ENCODE data around the gene CAT.

GRCh38 chr11:34509336-34509876, 70.7 kb downstream of the CAT start:
- TF ChIP-seq CTCF (conservative IDR thresholded peaks at IDR 0.05) (no peak), ZFX (IDR thresholded peaks at IDR 0.05) (no peak)
